A673 (cell line): Measurements from ENCODE around the gene UGGT2. TPM values are rescaled to one million over a fixed set of nuclear protein-coding genes. Genes with fewer than 3 reads are reported as not detected.

ENCODE experiments used
- BruUV-seq: library from RNA; stranded (reverse); fragments of 400-500 nt; replicated peaks from 2 replicates; lab custom pipeline; 2021; lab: Mats Ljungman, UMichigan
- CTCF ChIA-PET: fragments of 300-600 bp; sonication (Branson Sonifier 250); formaldehyde crosslinking; loops from one replicate; lab custom pipeline; 2022; ENCODE audit warnings: antibody characterized with exemption; lab: Charles Lee
- POLR2A ChIA-PET: fragments of 300-600 bp; sonication (Branson Sonifier 250); formaldehyde crosslinking; loops from one replicate; lab custom pipeline; 2022; ENCODE audit warnings: antibody characterized with exemption; ENCODE audit not compliant: low non-redundant PET; lab: Charles Lee
- DNase-seq: peaks from one replicate; pipeline ENCODE4 v3.0.0-alpha.2; 2015; ENCODE audit warnings: low spot score
- H3K27ac ChIP-seq: fragments of 200-600 bp; sonication (generic); 2 replicates; pipeline ENCODE4 v1.5.1; 2016; ENCODE audit warnings: mixed run types, low read depth, mild to moderate bottlenecking, mixed read lengths, antibody characterized with exemption, low read length; ENCODE audit not compliant: poor library complexity, severe bottlenecking
- H3K27me3 ChIP-seq: fragments of 200-600 bp; sonication (generic); replicated peaks from 2 replicates; pipeline ENCODE4 v1.6.1; 2017; ENCODE audit warnings: mixed run types, low read depth, mild to moderate bottlenecking, mixed read lengths, antibody characterized with exemption, low read length; ENCODE audit not compliant: insufficient read depth, poor library complexity
- H3K36me3 ChIP-seq: fragments of 200-600 bp; sonication (generic); 2 replicates; pipeline ENCODE4 v1.6.1; 2016; ENCODE audit warnings: mixed run types, mild to moderate bottlenecking, mixed read lengths, antibody characterized with exemption, low read length; ENCODE audit not compliant: insufficient read depth, poor library complexity, severe bottlenecking
- H3K4me1 ChIP-seq: fragments of 200-600 bp; sonication (generic); 2 replicates; pipeline ENCODE4 v1.6.1; 2017; ENCODE audit warnings: mixed run types, mild to moderate bottlenecking, mixed read lengths, antibody characterized with exemption, low read length; ENCODE audit not compliant: insufficient read depth, poor library complexity, severe bottlenecking
- H3K4me3 ChIP-seq: fragments of 200-600 bp; sonication (generic); 2 replicates; pipeline ENCODE4 v1.5.1; 2016; ENCODE audit warnings: low read depth, mixed run types, mild to moderate bottlenecking, mixed read lengths, low read length; ENCODE audit not compliant: poor library complexity, severe bottlenecking
- H3K9me3 ChIP-seq: fragments of 200-600 bp; sonication (generic); 2 replicates; pipeline ENCODE4 v1.6.1; 2016; ENCODE audit warnings: mixed run types, low read depth, mild to moderate bottlenecking, mixed read lengths, antibody characterized with exemption, low read length; ENCODE audit not compliant: poor library complexity, severe bottlenecking
- CTCF ChIP-seq: fragments of 300-800, 200-600 bp; sonication (generic); conservative IDR thresholded peaks from 2 replicates; pipeline ENCODE4 v1.5.1; 2017; ENCODE audit warnings: low read depth, mild to moderate bottlenecking, antibody characterized with exemption, low read length, moderate library complexity, mixed read lengths
- EZH2 ChIP-seq: fragments of 200-600 bp; sonication (generic); IDR thresholded peaks from 2 replicates; pipeline ENCODE4 v1.6.1; 2017; ENCODE audit warnings: borderline replicate concordance, low read depth, mild to moderate bottlenecking, mixed read lengths, antibody characterized with exemption, low read length; ENCODE audit not compliant: poor library complexity, severe bottlenecking
- intact Hi-C: fragments of 100-400 bp; cut with micrococcal nuclease; formaldehyde crosslinking; loops from one replicate; pipeline ENCODE4 v1.10.0; 2022; ENCODE audit not compliant: unreplicated experiment
- total RNA-seq: library from RNA; stranded (reverse); gene quantifications from 2 replicates; pipeline ENCODE4 v1.2.3, GENCODE V29; 2021

The UGGT2 gene
- total RNA-seq, 1 experiment from 2014 or later = 10.1 TPM

- no peak for DNase-seq
- no peaks in the 10 kb centered on the region for H3K36me3 ChIP-seq
- no peak overlapping the region for H3K27ac ChIP-seq
- no peaks in the 10 kb centered on the region for H3K9me3 ChIP-seq
- no peak overlapping the region for H3K4me3 ChIP-seq
- TF ChIP-seq CTCF (no peak), EZH2 (no peak)
- CTCF ChIA-PET = no interaction called here
- no peaks in the 10 kb centered on the region for H3K4me1 ChIP-seq
- POLR2A ChIA-PET = no interaction called here
- intact Hi-C loops = no loop called here
- H3K27me3 ChIP-seq = peaks cover 35% of the 10 kb centered on the region
- BruUV-seq = no TSS peak
These were observed 19.2 kb upstream of the UGGT2 start for GRCh38 chr13:96072392-96072791.

GRCh38 chr13:96071504-96071903 lies 18.3 kb upstream of the UGGT2 start:
- no peaks in the 10 kb centered on the region for H3K9me3 ChIP-seq
- POLR2A ChIA-PET = no interaction called here
- H3K27ac ChIP-seq = no peak overlapping the region
- TF ChIP-seq CTCF (no peak), EZH2 (no peak)
- H3K27me3 ChIP-seq = peaks cover 29% of the 10 kb centered on the region
- intact Hi-C loops = no loop called here
- H3K4me3 ChIP-seq = no peak overlapping the region
- no peaks in the 10 kb centered on the region for H3K36me3 ChIP-seq
- DNase-seq = no peak
- no peaks in the 10 kb centered on the region for H3K4me1 ChIP-seq
- no TSS peak for BruUV-seq
- CTCF ChIA-PET = no interaction called here

DNA sequence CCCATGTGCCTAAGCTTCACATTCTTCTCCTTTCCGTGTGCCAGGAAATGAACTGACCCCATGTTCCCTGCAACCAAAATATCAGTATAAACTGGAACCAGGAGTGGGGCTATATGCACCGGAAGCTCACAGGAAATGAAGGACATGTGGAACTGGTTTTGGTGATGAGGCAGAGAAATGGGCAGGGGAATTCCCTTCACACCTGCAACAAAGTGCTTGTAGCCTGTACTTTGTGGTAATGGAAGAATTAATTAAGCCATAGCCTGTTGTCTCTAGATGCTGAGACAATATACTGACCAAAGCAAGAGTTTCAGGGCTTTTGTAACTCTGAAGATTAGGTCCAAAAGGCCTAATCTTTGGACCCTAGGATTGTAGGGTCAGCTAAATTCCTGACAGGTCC lies 15.5 kb upstream of the UGGT2 start:
- H3K9me3 ChIP-seq = no peaks in the 10 kb centered on the region
- H3K36me3 ChIP-seq = no peaks in the 10 kb centered on the region
- no peaks in the 10 kb centered on the region for H3K4me1 ChIP-seq
- no peak overlapping the region for H3K27ac ChIP-seq
- DNase-seq = no peak
- no TSS peak for BruUV-seq
- ChIA-PET POLR2A (no interaction called here), CTCF (no interaction called here)
- H3K27me3 ChIP-seq = peaks cover 35% of the 10 kb centered on the region
- no peak for TF ChIP-seq EZH2
- intact Hi-C loops = no loop called here
- no peak overlapping the region for H3K4me3 ChIP-seq

- Histone ChIP-seq H3K4me1 (no peaks in the 10 kb centered on the region), H3K9me3 (no peaks in the 10 kb centered on the region), H3K27me3 (peaks cover 14% of the 10 kb centered on the region), H3K27ac (no peak overlapping the region), H3K36me3 (no peaks in the 10 kb centered on the region), H3K4me3 (no peak overlapping the region)
- BruUV-seq = no TSS peak
- ChIA-PET POLR2A (no interaction called here), CTCF (no interaction called here)
- TF ChIP-seq CTCF = no peak
- no peak for DNase-seq
- intact Hi-C loops = no loop called here
These were observed 12.6 kb upstream of the UGGT2 start for GRCh38 chr13:96065849-96066248.
